ENCODE data around the gene ELK3. TPM values are rescaled to one million over a fixed set of nuclear protein-coding genes. Genes with fewer than 3 reads are reported as not detected.

The ELK3 gene
- total RNA-seq, 1 donor from 2014 or later: 5.3 TPM

- FAIRE-seq (no peak), DNase-seq (ENCODE audit: low read depth) (peak; percentile 99)
- H3K4me3 ChIP-seq (ENCODE audit: low read depth, low read length): no peak overlapping the region
- TF ChIP-seq CTCF (IDR thresholded peaks at IDR 0.05; ENCODE audit: insufficient read depth, low read length, severe bottlenecking): no peak
- H3K27me3 ChIP-seq (ENCODE audit: control insufficient read depth, insufficient read depth, low read length): no peaks in the 10 kb centered on the region
- no peaks in the 10 kb centered on the region for H3K36me3 ChIP-seq (ENCODE audit: control insufficient read depth, insufficient read depth, low read length)
Observed at GRCh38 chr12:96177013-96177412, 17.2 kb upstream of the ELK3 start.

DNA sequence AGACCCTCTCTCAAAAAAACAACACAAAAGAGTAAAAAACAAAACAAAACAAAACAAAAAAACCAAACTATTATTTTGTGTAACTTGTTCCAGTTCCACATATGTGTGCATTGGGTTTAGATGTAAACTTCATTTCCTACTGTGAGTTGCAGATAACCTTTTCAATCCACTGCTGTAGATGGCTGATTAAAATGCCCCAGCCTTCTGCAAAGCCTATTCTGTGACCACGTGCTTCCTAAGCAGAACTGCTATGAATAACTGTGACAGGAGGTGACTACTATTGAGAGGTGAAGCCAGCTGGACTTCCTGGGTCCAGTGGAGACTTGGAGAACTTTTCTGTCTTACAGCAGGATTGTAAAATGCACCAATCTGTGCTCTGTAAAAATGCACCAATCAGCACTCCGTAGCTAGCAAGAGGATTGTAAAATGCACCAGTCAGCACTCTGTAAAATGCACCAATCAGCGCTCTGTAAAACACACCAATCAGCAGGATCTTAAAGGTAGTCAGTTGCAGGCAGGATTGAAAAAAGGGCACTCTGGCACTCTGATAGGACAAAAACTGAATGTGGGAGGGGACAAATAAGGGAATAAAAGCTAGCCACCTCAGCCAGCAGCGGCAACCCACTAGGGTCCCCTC lies 10.3 kb upstream of the ELK3 start:
- no peak for DNase-seq (ENCODE audit: low read depth)
- no peaks in the 10 kb centered on the region for H3K36me3 ChIP-seq (ENCODE audit: control insufficient read depth, insufficient read depth, low read length)
- no peaks in the 10 kb centered on the region for H3K27me3 ChIP-seq (ENCODE audit: control insufficient read depth, insufficient read depth, low read length)
- FAIRE-seq: no peak
- no peak overlapping the region for H3K4me3 ChIP-seq (ENCODE audit: low read depth, low read length)
- no peak for TF ChIP-seq CTCF (IDR thresholded peaks at IDR 0.05; ENCODE audit: insufficient read depth, low read length, severe bottlenecking)

DNA sequence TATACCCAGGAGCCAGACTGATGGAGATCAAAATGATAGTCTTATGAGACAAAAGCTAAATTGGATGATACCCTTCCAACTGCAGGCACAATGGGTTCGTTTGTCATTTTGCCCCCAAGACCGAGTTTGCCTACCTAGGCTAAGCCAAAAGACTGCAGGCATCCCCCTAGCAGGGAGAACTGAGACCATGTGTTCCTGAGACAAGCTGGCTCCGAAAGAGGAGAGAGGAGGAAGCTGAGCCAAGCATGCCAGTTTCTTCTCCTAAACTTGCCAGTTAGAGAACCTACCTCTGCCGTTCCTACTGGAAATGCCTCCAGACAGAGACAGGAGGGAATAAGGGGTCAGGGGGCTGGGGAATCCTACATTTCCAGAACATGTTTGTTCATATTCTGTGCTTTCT lies 8.3 kb upstream of the ELK3 start:
- no peak for TF ChIP-seq CTCF (IDR thresholded peaks at IDR 0.05; ENCODE audit: insufficient read depth, low read length, severe bottlenecking)
- FAIRE-seq (no peak), DNase-seq (ENCODE audit: low read depth) (no peak)
- Histone ChIP-seq H3K4me3 (ENCODE audit: low read depth, low read length) (no peak overlapping the region), H3K27me3 (ENCODE audit: control insufficient read depth, insufficient read depth, low read length) (no peaks in the 10 kb centered on the region), H3K36me3 (ENCODE audit: control insufficient read depth, insufficient read depth, low read length) (no peaks in the 10 kb centered on the region)

- H3K4me3 ChIP-seq (ENCODE audit: low read depth, low read length): no peak overlapping the region
- FAIRE-seq (no peak), DNase-seq (ENCODE audit: low read depth) (no peak)
- no peaks in the 10 kb centered on the region for H3K36me3 ChIP-seq (ENCODE audit: control insufficient read depth, insufficient read depth, low read length)
- H3K27me3 ChIP-seq (ENCODE audit: control insufficient read depth, insufficient read depth, low read length): no peaks in the 10 kb centered on the region
- no peak for TF ChIP-seq CTCF (IDR thresholded peaks at IDR 0.05; ENCODE audit: insufficient read depth, low read length, severe bottlenecking)
Observed at GRCh38 chr12:96186607-96187301, 7.4 kb upstream of the ELK3 start.

GRCh38 chr12:96187956-96188355 lies 6.2 kb upstream of the ELK3 start:
- Histone ChIP-seq H3K27me3 (ENCODE audit: control insufficient read depth, insufficient read depth, low read length) (no peaks in the 10 kb centered on the region), H3K36me3 (ENCODE audit: control insufficient read depth, insufficient read depth, low read length) (no peaks in the 10 kb centered on the region), H3K4me3 (ENCODE audit: low read depth, low read length) (no peak overlapping the region)
- FAIRE-seq (no peak), DNase-seq (ENCODE audit: low read depth) (no peak)
- no peak for TF ChIP-seq CTCF (IDR thresholded peaks at IDR 0.05; ENCODE audit: insufficient read depth, low read length, severe bottlenecking)

Measured in bronchial epithelial cell (primary cell).